GM13976 (cell line): Measurements from ENCODE around the gene TRABD2B.

Experiments
- DNase-seq: peaks from one replicate; pipeline ENCODE4 v3.0.0; 2012; ENCODE audit warnings: low spot score
- CTCF ChIP-seq: IDR thresholded peaks from 2 replicates; pipeline ENCODE4 v1.5.1; 2012; ENCODE audit warnings: borderline replicate concordance, mild to moderate bottlenecking; ENCODE audit not compliant: insufficient read depth; ENCODE audit errors: extremely low read depth, missing control alignments, control extremely low read depth
- in situ Hi-C: fragments of 300-500 bp; cut with MboI; formaldehyde crosslinking; loops from one replicate; pipeline ENCODE4 v1.12.0; 2022; ENCODE audit warnings: low sequenced_read_pairs, mixed read lengths, inconsistent platforms; ENCODE audit not compliant: unreplicated experiment

Gene TRABD2B

GRCh38 chr1:47930210-47930840, 66.9 kb downstream of the TRABD2B start:
- DNase-seq: no peak
- in situ Hi-C loops: no loop called here
- TF ChIP-seq CTCF: no peak

GRCh38 chr1:47927165-47927564, 70.0 kb downstream of the TRABD2B start:
- in situ Hi-C loops: no loop called here
- DNase-seq: no peak
- no peak for TF ChIP-seq CTCF

- in situ Hi-C loops: no loop called here
- TF ChIP-seq CTCF: no peak
Measured at GRCh38 chr1:47926461-47926999, 70.7 kb downstream of the TRABD2B start.

GRCh38 chr1:47924270-47925048, 72.7 kb downstream of the TRABD2B start:
- in situ Hi-C loops: no loop called here
- no peak for TF ChIP-seq CTCF
- DNase-seq: no peak

More at GRCh38 chr1:47926461-47926999, 70.7 kb downstream of the TRABD2B start:
- no peak for DNase-seq

GRCh38 chr1:47921935-47922415, 75.2 kb downstream of the TRABD2B start:
- no peak for TF ChIP-seq CTCF
- in situ Hi-C loops: no loop called here

GRCh38 chr1:47919113-47919833, 77.9 kb downstream of the TRABD2B start:
- no peak for TF ChIP-seq CTCF
- in situ Hi-C loops: no loop called here
- no peak for DNase-seq

More at GRCh38 chr1:47921935-47922415, 75.2 kb downstream of the TRABD2B start:
- DNase-seq: no peak
